GM21515 (cell line): Measurements from ENCODE around the gene KIF21B.
"Not testable (repeated sequence)": the region's sequence is repeated elsewhere in the genome, so short reads cannot be mapped to it uniquely, and the experiment has no call there.

ENCODE experiments used
- ATAC-seq: cut with Tn5 transposase; IDR thresholded peaks from one replicate; pipeline ENCODE4 v1.9.1; 2021; ENCODE audit not compliant: unreplicated experiment

Gene KIF21B

DNA sequence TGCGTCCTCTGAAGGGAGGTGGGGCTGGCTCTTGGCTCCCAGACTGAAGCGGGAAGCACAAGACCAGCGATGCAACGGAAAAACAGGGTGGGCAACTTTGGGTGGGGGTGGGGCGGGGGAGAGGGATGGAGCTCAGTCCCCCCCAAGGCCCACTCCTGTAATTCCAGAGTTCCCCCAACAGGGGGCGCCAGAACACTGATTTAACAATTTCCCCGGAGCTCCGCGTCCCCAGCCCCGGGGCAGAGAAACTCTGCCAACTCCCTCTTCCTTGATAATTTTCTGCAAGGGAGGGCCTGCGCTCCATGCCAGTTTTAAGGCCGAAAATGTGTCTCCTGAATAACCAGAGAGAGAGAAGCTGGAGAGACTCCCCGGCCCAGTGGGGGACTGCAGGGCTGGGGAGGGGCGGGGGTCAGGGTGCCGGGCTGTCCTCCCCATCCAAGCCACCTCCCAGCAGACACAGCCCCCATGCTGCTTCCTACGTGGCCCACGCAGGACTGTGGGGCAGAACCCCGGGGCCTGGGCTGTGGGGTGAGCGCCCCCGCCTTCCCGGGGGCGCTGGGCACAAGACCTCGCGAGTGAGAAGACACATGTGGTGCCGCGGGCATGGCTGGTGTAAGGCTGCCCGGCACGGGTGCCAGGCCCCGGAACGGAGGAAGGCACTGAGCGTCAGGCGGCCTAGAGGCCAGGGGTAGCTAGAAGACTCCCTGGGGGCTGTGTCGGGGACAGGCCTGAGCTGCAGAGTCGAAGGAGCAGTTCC lies 51.4 kb downstream of the KIF21B start:
- ATAC-seq: no peak

- peak; percentile 43 for ATAC-seq
Measured at GRCh38 chr1:200971428-200971903, 52.0 kb downstream of the KIF21B start.

DNA sequence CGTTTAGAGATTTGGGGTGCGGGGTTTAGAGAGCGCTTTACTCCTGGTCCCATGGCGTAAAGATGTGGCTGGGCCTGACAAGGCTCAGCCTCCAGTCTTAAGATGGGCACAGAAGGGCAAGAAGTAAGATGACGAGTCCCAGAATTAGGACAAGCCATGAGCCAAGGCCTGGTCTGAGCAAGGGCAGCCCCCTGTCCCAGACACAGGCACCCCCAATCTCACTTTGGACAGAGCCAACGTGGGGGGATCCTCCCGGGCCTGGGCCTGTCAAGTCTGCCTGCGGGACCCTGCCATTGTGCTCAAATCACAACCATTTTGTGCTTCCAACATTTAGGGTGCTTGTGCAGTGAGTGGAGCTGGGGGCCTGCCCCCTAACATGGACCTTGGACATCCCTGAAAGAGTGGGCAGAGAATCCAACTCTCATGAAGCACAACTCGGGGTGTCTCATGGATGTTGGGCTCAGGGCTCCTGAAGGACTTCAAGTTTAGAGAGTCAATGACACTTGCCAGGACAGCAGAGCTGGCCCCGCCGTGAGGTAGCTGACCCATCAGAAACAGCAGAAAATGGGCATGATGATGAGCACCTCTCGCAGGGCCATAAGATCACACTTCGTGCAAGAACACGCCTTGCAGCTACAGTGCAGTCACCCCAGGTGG lies 52.6 kb downstream of the KIF21B start:
- ATAC-seq: no peak

GRCh38 chr1:200969726-200970561 lies 53.6 kb downstream of the KIF21B start:
- peak; percentile 75 for ATAC-seq

DNA sequence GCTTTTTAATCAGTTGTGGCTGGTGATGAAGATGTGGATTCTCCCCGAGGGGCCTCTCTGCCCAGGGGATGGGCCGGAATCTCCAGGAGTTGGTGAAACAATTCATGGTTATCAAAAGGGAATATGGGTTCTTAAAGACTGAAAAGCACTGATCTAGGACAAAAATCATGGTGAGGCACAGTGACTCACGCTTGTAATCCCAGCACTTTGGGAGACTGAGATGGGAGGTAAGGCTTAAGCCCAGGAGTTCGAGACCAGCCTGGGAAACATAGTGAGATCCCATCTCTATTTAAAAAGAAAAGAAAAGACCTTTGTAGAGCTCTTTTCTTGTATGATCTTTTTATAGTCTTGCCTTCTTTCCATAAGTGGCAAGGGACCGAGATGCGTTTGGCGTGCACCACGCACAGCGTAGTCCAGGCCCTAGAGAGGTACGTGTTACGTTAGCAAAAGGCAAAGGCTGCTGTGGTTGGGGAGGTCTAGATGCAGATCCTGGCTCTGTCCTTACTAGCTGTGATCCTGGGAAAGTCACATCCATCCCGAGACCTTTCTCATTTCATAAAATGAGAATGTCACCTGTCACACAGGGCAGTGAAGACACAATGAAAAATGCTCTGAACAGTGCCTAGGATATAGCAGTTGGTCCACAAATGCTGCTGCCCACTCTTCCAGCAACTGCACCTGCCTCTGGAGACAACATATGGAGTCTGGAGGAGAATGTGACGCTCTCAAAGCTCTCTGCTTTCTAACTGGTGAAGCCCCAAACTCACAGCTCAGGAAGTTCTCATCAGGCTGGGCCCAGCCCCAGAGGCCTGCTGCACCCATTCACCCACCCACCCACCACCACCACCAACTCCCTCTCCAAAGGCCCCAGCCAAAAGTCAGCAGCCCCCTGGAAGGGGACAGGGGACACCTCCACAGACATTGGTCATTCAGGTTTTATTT lies 54.8 kb downstream of the KIF21B start:
- no peak for ATAC-seq

GRCh38 chr1:200967693-200968468 lies 55.6 kb downstream of the KIF21B start:
- ATAC-seq: no peak

GRCh38 chr1:200966934-200967333 lies 56.6 kb downstream of the KIF21B start:
- no peak for ATAC-seq

- no peak for ATAC-seq
Measured at GRCh38 chr1:200965111-200965805, 58.3 kb downstream of the KIF21B start.

DNA sequence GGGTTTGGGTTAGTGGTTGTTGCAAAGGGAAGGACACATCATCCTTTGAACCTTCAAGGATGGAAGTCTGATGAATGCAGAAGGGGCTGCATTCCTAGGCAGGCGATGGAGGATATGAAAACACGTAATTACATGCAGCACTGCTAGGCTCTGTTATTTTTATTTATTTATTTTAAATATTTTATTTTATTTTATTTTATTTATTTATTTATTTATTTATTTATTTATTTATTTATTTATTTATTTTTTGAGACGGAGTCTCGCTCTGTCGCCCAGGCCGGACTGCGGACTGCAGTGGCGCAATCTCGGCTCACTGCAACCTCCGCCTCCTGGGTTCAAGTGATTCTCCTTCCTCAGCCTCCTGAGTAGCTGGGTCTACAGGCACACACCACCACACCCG lies 59.6 kb downstream of the KIF21B start:
- ATAC-seq: not testable (repeated sequence)

- ATAC-seq: no peak
Measured at GRCh38 chr1:200963076-200963475, 60.4 kb downstream of the KIF21B start.

DNA sequence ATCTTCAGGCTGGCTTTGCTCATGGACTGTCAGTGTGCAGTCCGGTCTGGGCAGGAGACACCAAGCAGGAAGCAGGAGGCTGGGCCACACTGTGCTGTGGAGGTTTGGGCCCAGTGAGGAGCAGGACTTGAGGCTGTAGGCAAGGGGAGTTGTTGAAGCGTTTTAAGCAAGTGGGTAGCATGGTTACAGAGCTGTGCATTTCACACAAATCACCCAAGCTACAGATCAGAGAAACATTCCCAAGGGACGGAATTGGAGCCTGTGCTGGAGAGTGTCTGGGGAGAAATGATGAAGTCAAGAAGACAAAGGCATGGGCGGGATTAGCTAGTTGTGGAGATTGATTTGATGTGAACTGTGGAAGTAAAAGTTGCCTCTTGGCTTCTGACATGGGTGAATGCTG lies 60.9 kb downstream of the KIF21B start:
- no peak for ATAC-seq

- ATAC-seq: not testable (repeated sequence)
Measured at GRCh38 chr1:200962151-200962550, 61.4 kb downstream of the KIF21B start.

DNA sequence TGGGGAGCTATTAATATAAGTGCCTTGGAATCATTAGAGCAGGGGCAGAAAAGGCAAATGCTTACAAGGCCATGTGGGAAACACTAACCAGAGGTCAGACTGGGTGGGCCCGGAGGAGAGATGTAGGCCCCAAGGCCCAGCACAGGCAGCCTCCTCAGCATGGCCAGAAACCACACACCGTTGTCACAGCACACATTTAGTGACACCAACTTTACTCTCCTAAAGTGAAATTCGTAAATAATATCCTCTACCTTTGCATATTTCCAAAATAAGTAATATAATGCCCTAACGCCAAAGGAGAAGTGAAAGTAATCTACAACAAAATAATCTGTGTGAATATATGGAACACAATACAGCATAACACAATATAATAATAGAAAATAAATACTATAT lies 62.6 kb downstream of the KIF21B start:
- no peak for ATAC-seq

GRCh38 chr1:200960236-200960947 lies 63.1 kb downstream of the KIF21B start:
- no peak for ATAC-seq

DNA sequence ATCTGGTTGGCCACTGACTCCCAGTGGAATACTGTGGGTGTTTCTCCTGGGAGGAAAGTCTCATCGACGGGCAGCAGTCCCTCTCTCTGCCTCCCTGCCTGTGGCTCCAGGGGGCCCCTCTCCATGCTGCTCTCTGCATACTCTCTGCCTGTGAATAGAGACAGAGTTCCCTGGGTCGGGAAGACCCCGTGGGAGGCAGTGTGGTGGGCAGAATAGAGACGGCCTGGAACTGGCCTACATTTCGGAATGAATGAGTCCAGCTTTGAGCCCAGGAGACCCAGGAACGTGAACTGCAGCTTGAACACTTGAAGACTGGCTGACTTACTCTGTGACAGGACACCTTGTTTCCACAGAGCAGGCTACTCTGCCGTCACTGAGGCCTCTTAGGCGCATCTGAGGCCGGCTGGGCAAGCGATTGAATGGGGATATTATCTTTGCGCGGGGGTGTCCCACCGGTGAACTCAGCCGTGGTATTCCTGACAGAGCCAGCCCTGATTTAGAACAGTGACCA lies 64.0 kb downstream of the KIF21B start:
- ATAC-seq: no peak

GRCh38 chr1:200958597-200958996 lies 64.9 kb downstream of the KIF21B start:
- ATAC-seq: no peak

DNA sequence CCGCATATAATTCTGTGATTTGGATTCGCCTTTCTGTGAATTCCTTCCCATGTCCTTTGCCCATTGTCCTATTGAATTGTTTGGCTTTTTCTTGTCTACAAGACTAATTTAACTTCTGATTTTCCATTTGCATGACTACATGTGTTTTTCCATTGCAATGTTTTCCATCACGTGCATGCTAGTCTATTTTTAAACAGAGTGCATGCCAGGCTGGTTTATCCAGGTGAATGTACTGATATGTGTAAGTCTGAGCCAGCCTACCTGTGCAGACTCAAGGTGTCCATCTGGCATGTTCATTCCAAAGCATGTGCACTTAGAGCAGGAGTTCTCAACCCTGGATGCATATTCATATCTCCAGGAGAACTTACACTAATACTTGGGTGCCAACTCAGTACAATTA lies 69.1 kb downstream of the KIF21B start:
- ATAC-seq: no peak

DNA sequence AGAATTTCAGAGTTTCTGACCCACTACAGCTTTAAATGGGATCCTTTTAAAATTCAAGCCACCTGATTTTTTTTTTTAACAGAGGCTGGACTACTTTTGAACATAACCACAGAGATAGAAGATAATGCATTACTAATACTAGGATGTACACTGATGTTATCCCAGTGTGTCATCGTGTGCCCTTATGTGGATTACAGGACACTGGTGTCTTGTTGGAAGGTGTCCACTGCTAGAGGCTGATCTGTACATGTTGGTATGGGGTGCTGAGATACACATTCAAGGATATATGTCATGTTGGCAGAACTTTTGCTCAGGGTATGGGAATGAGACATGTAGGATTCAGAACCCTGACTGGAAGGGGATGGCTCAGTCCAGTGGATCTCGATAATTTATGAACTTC lies 72.5 kb downstream of the KIF21B start:
- ATAC-seq: no peak
